SK-N-SH treated with all-trans-retinoic acid at 6 μM for 48 hours (cell line): ENCODE data around the gene TMC2.

Experiments used
- ATAC-seq: fragments of 200-7000 bp; cut with Tn5 transposase; 3 replicates; pipeline ENCODE4 v1.9.1; 2020; ENCODE audit warnings: mild to moderate bottlenecking, moderate library complexity
- ARNTL ChIP-seq: fragments of 450-650 bp; formaldehyde crosslinking; IDR thresholded peaks from 2 replicates; pipeline ENCODE4 v1.5.0; 2020; ENCODE audit warnings: low read depth, mild to moderate bottlenecking, moderate library complexity, borderline replicate concordance
- BACH2 ChIP-seq: fragments of 250-450 bp; sonication (Bioruptor Pico); IDR thresholded peaks from 2 replicates; pipeline ENCODE4 v1.9.0; 2021; ENCODE audit warnings: mild to moderate bottlenecking, borderline replicate concordance
- CREB5 ChIP-seq: fragments of 250-450 bp; sonication (Bioruptor Pico); IDR thresholded peaks from 2 replicates; pipeline ENCODE4 v1.5.1; 2020; ENCODE audit warnings: low read depth, mild to moderate bottlenecking, moderate library complexity
- CSDC2 ChIP-seq: fragments of 250-450 bp; sonication (Bioruptor Pico); IDR thresholded peaks from 2 replicates; pipeline ENCODE4 v1.5.0; 2020; ENCODE audit warnings: mild to moderate bottlenecking, moderate library complexity
- ESRRG ChIP-seq: fragments of 250-450 bp; sonication (Bioruptor Pico); IDR thresholded peaks from 2 replicates; pipeline ENCODE4 v1.6.1; 2021; ENCODE audit warnings: mild to moderate bottlenecking
- GLIS3 ChIP-seq: fragments of 250-450 bp; sonication (Bioruptor Pico); IDR thresholded peaks from 2 replicates; pipeline ENCODE4 v1.5.0; 2020; ENCODE audit warnings: mild to moderate bottlenecking, moderate library complexity
- ISL1 ChIP-seq: fragments of 250-450 bp; sonication (Bioruptor Pico); IDR thresholded peaks from 2 replicates; pipeline ENCODE4 v2.1.2; 2022; ENCODE audit warnings: mild to moderate bottlenecking, moderate library complexity
- PATZ1 ChIP-seq: fragments of 250-450 bp; sonication (Bioruptor Pico); IDR thresholded peaks from 2 replicates; pipeline ENCODE4 v1.8.0; 2020; ENCODE audit warnings: mild to moderate bottlenecking, moderate library complexity, borderline replicate concordance
- PPARA ChIP-seq: fragments of 250-450 bp; sonication (Bioruptor Pico); IDR thresholded peaks from 2 replicates; pipeline ENCODE4 v1.5.0; 2020; ENCODE audit warnings: mild to moderate bottlenecking, borderline replicate concordance
- RARB ChIP-seq: fragments of 250-450 bp; sonication (Bioruptor Pico); IDR thresholded peaks from 2 replicates; pipeline ENCODE4 v1.8.0; 2021; ENCODE audit warnings: mild to moderate bottlenecking, moderate library complexity
- SNAI2 ChIP-seq: fragments of 250-450 bp; sonication (Bioruptor Pico); IDR thresholded peaks from 2 replicates; pipeline ENCODE4 v1.5.0; 2020; ENCODE audit warnings: mild to moderate bottlenecking, moderate library complexity
- TCF4 ChIP-seq: fragments of 250-450 bp; sonication (Bioruptor Pico); IDR thresholded peaks from 2 replicates; pipeline ENCODE4 v1.8.0; 2021; ENCODE audit warnings: mild to moderate bottlenecking, moderate library complexity, borderline replicate concordance
- TOX ChIP-seq: fragments of 250-450 bp; sonication (Bioruptor Pico); IDR thresholded peaks from 2 replicates; pipeline ENCODE4 v1.8.0; 2021; ENCODE audit warnings: mild to moderate bottlenecking, moderate library complexity, borderline replicate concordance
- TSHZ2 ChIP-seq: fragments of 250-450 bp; sonication (Bioruptor Pico); IDR thresholded peaks from 2 replicates; pipeline ENCODE4 v1.5.0; 2020; ENCODE audit warnings: mild to moderate bottlenecking, moderate library complexity
- ZC3H10 ChIP-seq: fragments of 250-450 bp; sonication (Bioruptor Pico); IDR thresholded peaks from 2 replicates; pipeline ENCODE4 v1.5.1; 2021; ENCODE audit warnings: mild to moderate bottlenecking, moderate library complexity
- ZFP3 ChIP-seq: fragments of 250-450 bp; sonication (Bioruptor Pico); IDR thresholded peaks from 2 replicates; pipeline ENCODE4 v1.5.0; 2020; ENCODE audit warnings: mild to moderate bottlenecking, moderate library complexity
- ZNF565 ChIP-seq: fragments of 450-650 bp; formaldehyde crosslinking; conservative IDR thresholded peaks from 2 replicates; pipeline ENCODE4 v1.5.0; 2020; ENCODE audit warnings: low read depth, mild to moderate bottlenecking, moderate library complexity
- ZNF70 ChIP-seq: fragments of 450-650 bp; formaldehyde crosslinking; IDR thresholded peaks from 2 replicates; pipeline ENCODE4 v1.5.0; 2020; ENCODE audit warnings: mild to moderate bottlenecking, moderate library complexity

TMC2 gene

GRCh38 chr20:2653556-2654383 lies 117.4 kb downstream of the TMC2 start:
- no peak for ATAC-seq
- TF ChIP-seq ZNF70 (CRISPR knock-in tag) (no peak), RARB (no peak), GLIS3 (no peak), CREB5 (no peak), TCF4 (CRISPR knock-in tag) (no peak), TOX (CRISPR knock-in tag) (no peak), ZFP3 (CRISPR knock-in tag) (no peak)

- no peak for ATAC-seq
- no peak for TF ChIP-seq CREB5
- TF ChIP-seq CSDC2 = no peak
- TF ChIP-seq PATZ1 = no peak
- no peak for TF ChIP-seq RARB
- no peak for TF ChIP-seq ISL1 (CRISPR knock-in tag)
- TF ChIP-seq TSHZ2 (CRISPR knock-in tag) = no peak
- no peak for TF ChIP-seq ARNTL (CRISPR knock-in tag)
- no peak for TF ChIP-seq ESRRG (CRISPR knock-in tag)
- TF ChIP-seq SNAI2 (CRISPR knock-in tag) = no peak
- no peak for TF ChIP-seq ZFP3 (CRISPR knock-in tag)
- TF ChIP-seq GLIS3 = no peak
- TF ChIP-seq BACH2 = no peak
- TF ChIP-seq ZNF70 (CRISPR knock-in tag) = no peak
- no peak for TF ChIP-seq TOX (CRISPR knock-in tag)
- TF ChIP-seq ZC3H10 (CRISPR knock-in tag) = no peak
- TF ChIP-seq, all 23 proteins: peak for 0
Observed at GRCh38 chr20:2654384-2654822, 118.0 kb downstream of the TMC2 start.

GRCh38 chr20:2654831-2655230 lies 118.5 kb downstream of the TMC2 start:
- no peak for ATAC-seq
- TF ChIP-seq PPARA (CRISPR knock-in tag) (no peak), TCF4 (CRISPR knock-in tag) (no peak), CSDC2 (no peak), ARNTL (CRISPR knock-in tag) (no peak)

- ATAC-seq = no peak
- TF ChIP-seq TCF4 (CRISPR knock-in tag) (no peak), PPARA (CRISPR knock-in tag) (no peak), CREB5 (no peak), BACH2 (no peak), CSDC2 (no peak), ARNTL (CRISPR knock-in tag) (no peak), SNAI2 (CRISPR knock-in tag) (no peak), ZNF565 (CRISPR knock-in tag) (no peak), ZNF70 (CRISPR knock-in tag) (no peak), ESRRG (CRISPR knock-in tag) (no peak), TSHZ2 (CRISPR knock-in tag) (no peak), RARB (no peak), PATZ1 (no peak)
Observed at GRCh38 chr20:2655331-2656116, 119.2 kb downstream of the TMC2 start.
